ENCODE data around the gene RAB44. TPM values are rescaled to one million over a fixed set of nuclear protein-coding genes. Genes with fewer than 3 reads are reported as not detected.

The RAB44 gene
- total RNA-seq, 1 experiment from 2014 or later = 0.11 TPM

DNA sequence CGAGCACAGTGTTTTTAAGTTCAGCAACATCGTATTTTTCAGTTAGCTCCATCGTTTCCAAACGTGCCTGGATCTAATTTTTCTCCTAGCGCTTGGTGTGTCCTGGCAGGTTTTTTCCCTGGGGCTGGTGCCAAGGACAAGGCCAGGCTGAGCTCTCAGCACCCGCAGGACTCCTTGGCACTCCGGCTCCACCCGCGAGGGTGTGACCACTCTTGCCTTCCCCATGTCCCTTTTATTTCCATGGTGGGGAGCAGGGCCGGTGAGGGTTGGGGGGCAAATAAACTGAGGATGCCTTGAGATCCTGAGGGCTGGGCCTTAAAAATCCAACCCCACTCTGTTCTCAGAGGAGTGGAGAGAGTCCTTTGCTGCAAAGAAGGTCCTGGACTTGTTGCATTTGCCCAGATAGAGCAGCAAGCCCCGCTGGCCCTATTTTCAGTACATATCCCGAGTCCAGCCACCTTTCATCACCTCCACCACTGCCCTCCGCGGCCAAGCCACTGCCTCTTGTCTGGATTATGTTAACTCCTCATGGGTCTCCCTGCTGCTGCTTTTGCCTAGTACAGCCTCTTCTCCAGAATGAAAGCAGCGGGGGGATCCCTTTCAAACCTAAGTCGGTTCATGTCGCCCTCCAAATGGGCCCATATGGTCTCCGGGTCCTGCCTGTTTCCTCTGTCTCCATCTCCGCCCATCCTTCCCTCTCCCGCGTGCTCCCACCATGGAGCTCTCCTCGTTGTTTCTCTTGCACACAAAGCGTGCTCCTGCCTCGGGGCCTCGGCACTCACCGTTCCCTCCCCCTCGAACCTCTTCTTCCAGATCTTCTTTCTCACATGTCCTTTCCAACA lies 4.5 kb upstream of the RAB44 start:
- ATAC-seq (no peak), DNase-seq (ENCODE audit: low spot score) (no peak)
- ChIA-PET CTCF (interaction anchor here (1.2 kb wide), 1 partner anchor 12 kb away, joined by 5 read pairs; no protein-coding TSS in a partner anchor), POLR2A (no interaction called here)
- 0 out of 2 replicates have a peak, but pooled peaks cover 2% of the 10 kb centered on the region for H3K4me1 Mint-ChIP-seq
- H3K27me3 Mint-ChIP-seq (ENCODE audit: low read depth) = no peaks in the 10 kb centered on the region
- no peaks in the 10 kb centered on the region for H3K36me3 Mint-ChIP-seq
- TF ChIP-seq CTCF (IDR thresholded peaks at IDR 0.05) = no peak
- no peak for TF ChIP-seq IRF2 (CRISPR knock-in tag; IDR thresholded peaks at IDR 0.05; ENCODE audit: borderline replicate concordance, low read depth)
- no peak for TF ChIP-seq HMGXB4 (CRISPR knock-in tag; IDR thresholded peaks at IDR 0.05)
- no peak for TF ChIP-seq ZNF317 (CRISPR knock-in tag; IDR thresholded peaks at IDR 0.05; ENCODE audit: borderline replicate concordance, low read depth)
- no peak for TF ChIP-seq RORB (CRISPR knock-in tag; IDR thresholded peaks at IDR 0.05)
- no peak for TF ChIP-seq NFYB (CRISPR knock-in tag; conservative IDR thresholded peaks at IDR 0.05; ENCODE audit: low read depth)
- no peak for TF ChIP-seq USF1 (CRISPR knock-in tag; IDR thresholded peaks at IDR 0.05)
- TF ChIP-seq, protein P1, sequence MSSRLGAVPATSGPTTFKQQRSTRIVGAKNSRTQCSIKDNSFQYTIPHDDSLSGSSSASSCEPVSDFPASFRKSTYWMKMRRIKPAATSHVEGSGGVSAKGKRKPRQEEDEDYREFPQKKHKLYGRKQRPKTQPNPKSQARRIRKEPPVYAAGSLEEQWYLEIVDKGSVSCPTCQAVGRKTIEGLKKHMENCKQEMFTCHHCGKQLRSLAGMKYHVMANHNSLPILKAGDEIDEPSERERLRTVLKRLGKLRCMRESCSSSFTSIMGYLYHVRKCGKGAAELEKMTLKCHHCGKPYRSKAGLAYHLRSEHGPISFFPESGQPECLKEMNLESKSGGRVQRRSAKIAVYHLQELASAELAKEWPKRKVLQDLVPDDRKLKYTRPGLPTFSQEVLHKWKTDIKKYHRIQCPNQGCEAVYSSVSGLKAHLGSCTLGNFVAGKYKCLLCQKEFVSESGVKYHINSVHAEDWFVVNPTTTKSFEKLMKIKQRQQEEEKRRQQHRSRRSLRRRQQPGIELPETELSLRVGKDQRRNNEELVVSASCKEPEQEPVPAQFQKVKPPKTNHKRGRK (CRISPR knock-in tag; IDR thresholded peaks at IDR 0.05; ENCODE audit: borderline replicate concordance) = no peak
- no peak for TF ChIP-seq OVOL2 (CRISPR knock-in tag; IDR thresholded peaks at IDR 0.05; ENCODE audit: borderline replicate concordance)
- TF ChIP-seq, protein P2, sequence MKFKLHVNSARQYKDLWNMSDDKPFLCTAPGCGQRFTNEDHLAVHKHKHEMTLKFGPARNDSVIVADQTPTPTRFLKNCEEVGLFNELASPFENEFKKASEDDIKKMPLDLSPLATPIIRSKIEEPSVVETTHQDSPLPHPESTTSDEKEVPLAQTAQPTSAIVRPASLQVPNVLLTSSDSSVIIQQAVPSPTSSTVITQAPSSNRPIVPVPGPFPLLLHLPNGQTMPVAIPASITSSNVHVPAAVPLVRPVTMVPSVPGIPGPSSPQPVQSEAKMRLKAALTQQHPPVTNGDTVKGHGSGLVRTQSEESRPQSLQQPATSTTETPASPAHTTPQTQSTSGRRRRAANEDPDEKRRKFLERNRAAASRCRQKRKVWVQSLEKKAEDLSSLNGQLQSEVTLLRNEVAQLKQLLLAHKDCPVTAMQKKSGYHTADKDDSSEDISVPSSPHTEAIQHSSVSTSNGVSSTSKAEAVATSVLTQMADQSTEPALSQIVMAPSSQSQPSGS (CRISPR knock-in tag; IDR thresholded peaks at IDR 0.05; ENCODE audit: borderline replicate concordance, low read depth) = no peak
- H3K9me3 Mint-ChIP-seq = peaks cover 7% of the 10 kb centered on the region; the same call in 1 of the 2 replicates
- no peak overlapping the region; the same call in 1 of the 2 replicates for H3K27ac Mint-ChIP-seq
- H3K4me3 Mint-ChIP-seq = no peak overlapping the region

DNA sequence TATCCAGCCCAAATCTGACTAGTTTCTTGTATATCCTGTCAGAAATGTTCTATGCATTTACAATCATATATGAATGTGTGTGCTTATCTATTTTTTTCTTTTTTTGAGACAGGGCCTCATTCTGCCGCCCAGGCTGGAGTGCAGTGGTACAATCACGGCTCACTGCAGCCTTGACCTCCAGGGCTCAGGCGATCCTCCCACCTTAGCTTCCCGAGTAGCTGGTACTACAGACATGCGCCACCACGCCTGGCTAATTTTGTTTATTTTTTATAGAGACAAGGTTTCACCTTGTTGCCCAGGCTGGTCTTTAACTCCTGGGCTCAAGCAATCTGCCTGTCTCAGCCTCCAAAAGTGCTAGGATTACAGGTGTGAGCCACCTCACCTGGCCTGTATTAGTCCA lies 3.0 kb upstream of the RAB44 start:
- no peak for ATAC-seq
- H3K36me3 Mint-ChIP-seq = no peaks in the 10 kb centered on the region
- H3K27ac Mint-ChIP-seq = no peak overlapping the region
- H3K27me3 Mint-ChIP-seq (ENCODE audit: low read depth) = no peaks in the 10 kb centered on the region
- no peak overlapping the region for H3K4me3 Mint-ChIP-seq
- H3K4me1 Mint-ChIP-seq = 0 out of 2 replicates have a peak, but pooled peaks cover 2% of the 10 kb centered on the region
- DNase-seq (ENCODE audit: low spot score) = no peak
- peaks cover 7% of the 10 kb centered on the region; the same call in 1 of the 2 replicates for H3K9me3 Mint-ChIP-seq
- POLR2A ChIA-PET = no interaction called here
- CTCF ChIA-PET = no interaction called here
- no peak for TF ChIP-seq SOX15 (CRISPR knock-in tag; IDR thresholded peaks at IDR 0.05)
- no peak for TF ChIP-seq AFF4 (CRISPR knock-in tag; IDR thresholded peaks at IDR 0.05; ENCODE audit: borderline replicate concordance)
- no peak for TF ChIP-seq ATF1 (CRISPR knock-in tag; IDR thresholded peaks at IDR 0.05)
- TF ChIP-seq TEAD1 (CRISPR knock-in tag; IDR thresholded peaks at IDR 0.05) = no peak
- no peak for TF ChIP-seq FOXJ3 (CRISPR knock-in tag; IDR thresholded peaks at IDR 0.05; ENCODE audit: borderline replicate concordance)
- no peak for TF ChIP-seq CREM (CRISPR knock-in tag; IDR thresholded peaks at IDR 0.05)
- TF ChIP-seq ESRRA (CRISPR knock-in tag; IDR thresholded peaks at IDR 0.05; ENCODE audit: borderline replicate concordance) = no peak
- no peak for TF ChIP-seq EMX1 (CRISPR knock-in tag; IDR thresholded peaks at IDR 0.05)
- TF ChIP-seq IRF2 (CRISPR knock-in tag; IDR thresholded peaks at IDR 0.05; ENCODE audit: borderline replicate concordance, low read depth) = no peak
- no peak for TF ChIP-seq CDX4 (CRISPR knock-in tag; IDR thresholded peaks at IDR 0.05; ENCODE audit: borderline replicate concordance)

All from WTC11 (cell line).